Measurements from ENCODE around the gene ACAP2. TPM values are rescaled to one million over a fixed set of nuclear protein-coding genes. Genes with fewer than 3 reads are reported as not detected.
"Not testable (repeated sequence)": the region's sequence is repeated elsewhere in the genome, so short reads cannot be mapped to it uniquely, and the experiment has no call there.

Gene ACAP2
- total and polyA plus RNA-seq, 12 donors = 4.5 to 54.3 (median 29.8) TPM

DNA sequence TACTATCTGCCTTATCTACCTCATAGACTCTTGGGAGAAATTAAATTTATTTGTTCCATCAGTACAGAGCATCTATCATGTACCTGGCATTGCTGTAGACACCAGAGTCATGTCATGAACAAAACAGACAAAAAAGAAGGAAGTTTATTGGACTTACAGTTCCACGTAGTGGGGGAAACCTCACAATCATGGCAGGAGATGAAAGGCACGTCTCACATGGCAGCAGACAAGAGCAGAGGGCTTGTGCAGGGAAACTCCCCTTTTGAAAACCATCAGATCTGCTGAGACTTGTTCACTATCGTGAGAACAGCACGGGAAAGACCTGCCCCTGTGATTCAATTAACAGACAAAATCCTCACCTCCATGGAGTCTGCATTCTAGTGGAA, 25.6 kb upstream of the ACAP2 start:
- intact Hi-C loops (cut with DNase I) = no loop called here
- WGBS, 4 donors = 66 to 77% (median 69%) methylated on average over 4 of the region's 4 CpGs
- no peak for DNase-seq
- no peaks in the 10 kb centered on the region for H3K9me3 ChIP-seq (replicated peaks in 1 of 3)
- no peaks in the 10 kb centered on the region for H3K27me3 ChIP-seq
- peaks cover 0 to 3% of the 10 kb centered on the region in 2 donors for H3K4me1 ChIP-seq (replicated peaks in 1 of 2)
- H3K4me3 ChIP-seq = no peak overlapping the region
- no peaks in the 10 kb centered on the region for H3K36me3 ChIP-seq (replicated peaks in 1 of 2)
- H3K27ac ChIP-seq = no peak overlapping the region
- no peak for TF ChIP-seq POLR2A (IDR thresholded peaks at IDR 0.05)
- TF ChIP-seq, protein P1, sequence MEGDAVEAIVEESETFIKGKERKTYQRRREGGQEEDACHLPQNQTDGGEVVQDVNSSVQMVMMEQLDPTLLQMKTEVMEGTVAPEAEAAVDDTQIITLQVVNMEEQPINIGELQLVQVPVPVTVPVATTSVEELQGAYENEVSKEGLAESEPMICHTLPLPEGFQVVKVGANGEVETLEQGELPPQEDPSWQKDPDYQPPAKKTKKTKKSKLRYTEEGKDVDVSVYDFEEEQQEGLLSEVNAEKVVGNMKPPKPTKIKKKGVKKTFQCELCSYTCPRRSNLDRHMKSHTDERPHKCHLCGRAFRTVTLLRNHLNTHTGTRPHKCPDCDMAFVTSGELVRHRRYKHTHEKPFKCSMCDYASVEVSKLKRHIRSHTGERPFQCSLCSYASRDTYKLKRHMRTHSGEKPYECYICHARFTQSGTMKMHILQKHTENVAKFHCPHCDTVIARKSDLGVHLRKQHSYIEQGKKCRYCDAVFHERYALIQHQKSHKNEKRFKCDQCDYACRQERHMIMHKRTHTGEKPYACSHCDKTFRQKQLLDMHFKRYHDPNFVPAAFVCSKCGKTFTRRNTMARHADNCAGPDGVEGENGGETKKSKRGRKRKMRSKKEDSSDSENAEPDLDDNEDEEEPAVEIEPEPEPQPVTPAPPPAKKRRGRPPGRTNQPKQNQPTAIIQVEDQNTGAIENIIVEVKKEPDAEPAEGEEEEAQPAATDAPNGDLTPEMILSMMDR (IDR thresholded peaks at IDR 0.05) = no peak

DNA sequence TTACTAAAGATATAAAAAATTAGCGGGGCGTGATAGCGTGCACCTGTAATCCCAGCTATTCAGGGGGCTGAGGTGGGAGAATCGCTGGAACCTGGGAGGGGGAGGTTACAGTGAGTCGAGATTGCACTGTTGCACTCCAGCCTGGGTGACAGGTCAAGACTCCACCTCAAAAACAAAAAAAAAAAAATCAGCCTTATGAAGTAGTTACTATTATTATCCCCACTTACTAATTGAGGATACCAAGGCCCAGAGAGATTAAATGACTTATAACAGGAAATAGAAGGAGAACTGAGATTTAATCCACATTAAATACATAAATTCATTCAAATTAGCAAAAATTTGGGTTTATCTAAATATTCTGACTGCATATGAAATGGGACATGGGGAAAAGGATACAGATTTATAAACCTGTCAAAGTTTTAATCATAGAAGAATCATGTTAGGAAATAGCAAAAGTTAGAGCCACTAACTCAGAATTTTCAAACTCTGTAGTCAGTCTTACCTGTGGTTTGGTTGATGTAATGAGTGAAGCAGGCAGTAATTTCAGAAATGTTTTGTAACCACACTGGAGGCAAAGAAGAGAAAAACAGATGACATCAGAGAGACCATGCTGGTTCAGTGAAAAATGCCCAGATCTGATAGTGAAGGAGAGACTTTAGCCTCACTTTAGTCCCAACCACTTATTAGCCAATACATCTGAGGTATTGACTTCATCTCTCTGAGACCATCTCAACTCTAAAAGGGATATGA, 25.0 kb upstream of the ACAP2 start:
- no peak overlapping the region for H3K27ac ChIP-seq
- no peaks in the 10 kb centered on the region for H3K27me3 ChIP-seq
- H3K4me3 ChIP-seq = no peak overlapping the region
- peaks cover 0 to 3% of the 10 kb centered on the region in 2 donors for H3K4me1 ChIP-seq (replicated peaks in 1 of 2)
- DNase-seq = no peak
- H3K36me3 ChIP-seq (replicated peaks in 1 of 2) = no peaks in the 10 kb centered on the region
- H3K9me3 ChIP-seq (replicated peaks in 1 of 3) = no peaks in the 10 kb centered on the region
- no peak for TF ChIP-seq POLR2A (IDR thresholded peaks at IDR 0.05)
- TF ChIP-seq, protein P1 (IDR thresholded peaks at IDR 0.05) = no peak
- intact Hi-C loops (cut with DNase I) = no loop called here
- WGBS, 4 donors = 86 to 92% (median 91%) methylated on average over 5 of the region's 5 CpGs

DNA sequence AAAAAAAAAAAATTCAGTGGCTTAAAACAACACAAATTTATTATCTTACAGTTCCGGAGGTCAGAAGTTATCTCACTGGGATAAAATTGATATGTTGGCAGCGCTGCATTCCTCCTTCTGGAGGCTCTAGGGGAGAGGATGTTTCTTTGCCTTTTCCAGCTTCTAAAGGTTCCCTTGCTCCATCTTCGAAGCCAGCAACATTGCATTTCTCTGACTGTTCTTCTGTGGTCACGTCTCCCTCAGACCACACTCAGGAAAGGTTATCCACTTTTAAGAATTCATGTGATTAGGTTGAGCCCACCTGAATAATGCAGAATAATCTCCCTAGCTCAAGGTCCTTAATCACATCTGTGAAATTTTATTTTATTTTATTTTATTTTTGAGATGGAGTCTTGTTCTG, 23.4 kb upstream of the ACAP2 start:
- no peaks in the 10 kb centered on the region for H3K9me3 ChIP-seq (replicated peaks in 1 of 3)
- H3K4me3 ChIP-seq = no peak overlapping the region
- intact Hi-C loops (cut with DNase I) = no loop called here
- H3K27ac ChIP-seq = no peak overlapping the region
- H3K27me3 ChIP-seq = no peaks in the 10 kb centered on the region
- TF ChIP-seq, protein P1 (IDR thresholded peaks at IDR 0.05) = no peak
- no peak for TF ChIP-seq POLR2A (IDR thresholded peaks at IDR 0.05)
- H3K4me1 ChIP-seq (replicated peaks in 1 of 2) = peaks cover 0 to 3% of the 10 kb centered on the region in 2 donors
- no peak for DNase-seq
- WGBS, 4 donors = 43 to 51% (median 47%) methylated on average over 4 of the region's 4 CpGs
- H3K36me3 ChIP-seq (replicated peaks in 1 of 2) = no peaks in the 10 kb centered on the region

DNA sequence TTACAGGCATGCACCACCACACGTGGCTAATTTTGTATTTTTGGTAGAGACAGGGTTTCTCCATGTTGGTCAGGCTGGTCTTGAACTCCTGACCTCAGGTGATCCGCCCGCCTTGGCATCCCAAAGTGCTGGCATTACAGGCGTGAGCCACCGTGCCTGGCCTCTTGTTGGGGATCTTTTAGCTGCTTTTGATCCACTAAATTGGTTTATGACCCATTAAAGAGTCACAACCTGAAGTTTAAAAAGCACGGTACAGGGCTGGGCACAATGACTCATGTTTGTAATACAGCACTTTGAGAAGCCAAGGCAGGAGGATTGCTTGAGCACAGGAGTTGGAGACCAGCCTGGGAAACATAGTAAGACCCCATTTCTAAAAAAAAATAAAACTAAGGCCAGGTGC, 20.1 kb upstream of the ACAP2 start:
- WGBS, 4 donors = 90 to 92% (median 91%) methylated on average over 6 of the region's 6 CpGs
- H3K9me3 ChIP-seq (replicated peaks in 1 of 3); H3K27me3 ChIP-seq; DNase-seq; H3K36me3 ChIP-seq (replicated peaks in 1 of 2); H3K27ac ChIP-seq; H3K4me1 ChIP-seq (replicated peaks in 1 of 2); intact Hi-C loops (cut with DNase I); H3K4me3 ChIP-seq: not testable (repeated sequence)

DNA sequence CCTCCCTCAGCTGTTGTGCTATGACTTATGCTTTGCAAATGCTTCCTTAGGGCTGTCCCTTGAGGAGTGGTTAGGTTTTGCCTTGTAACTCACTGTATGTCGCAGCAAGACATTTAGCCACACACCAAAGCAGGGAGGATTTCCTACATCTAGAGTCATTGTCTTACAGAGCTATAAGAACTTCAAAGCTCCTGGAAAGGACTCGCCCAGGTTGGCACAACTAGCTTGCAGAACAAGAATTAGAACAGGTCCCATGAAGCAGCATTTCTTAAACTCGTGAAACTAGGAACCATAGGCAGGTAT, 19.4 kb upstream of the ACAP2 start:
- H3K36me3 ChIP-seq (replicated peaks in 1 of 2) = no peaks in the 10 kb centered on the region
- H3K4me3 ChIP-seq = no peak overlapping the region
- H3K4me1 ChIP-seq (replicated peaks in 1 of 2) = no peaks in the 10 kb centered on the region
- TF ChIP-seq, protein P1 (IDR thresholded peaks at IDR 0.05) = no peak
- no peak for TF ChIP-seq POLR2A (IDR thresholded peaks at IDR 0.05)
- WGBS, 4 donors = 86 to 94% (median 87%) methylated on average over 3 of the region's 3 CpGs
- intact Hi-C loops (cut with DNase I) = no loop called here
- no peaks in the 10 kb centered on the region for H3K27me3 ChIP-seq
- no peak for DNase-seq
- H3K27ac ChIP-seq = no peak overlapping the region
- no peaks in the 10 kb centered on the region for H3K9me3 ChIP-seq (replicated peaks in 1 of 3)
